DLD1 (cell line): ENCODE results near the gene CPNE2.
"Not testable (repeated sequence)": the region's sequence is repeated elsewhere in the genome, so short reads cannot be mapped to it uniquely, and the experiment has no call there.

Experiments
- in situ Hi-C: cut with HindIII; loops from 2 replicates; pipeline ENCODE4 v1.10.0; 2017; ENCODE audit warnings: low sequenced_read_pairs

The CPNE2 gene

DNA sequence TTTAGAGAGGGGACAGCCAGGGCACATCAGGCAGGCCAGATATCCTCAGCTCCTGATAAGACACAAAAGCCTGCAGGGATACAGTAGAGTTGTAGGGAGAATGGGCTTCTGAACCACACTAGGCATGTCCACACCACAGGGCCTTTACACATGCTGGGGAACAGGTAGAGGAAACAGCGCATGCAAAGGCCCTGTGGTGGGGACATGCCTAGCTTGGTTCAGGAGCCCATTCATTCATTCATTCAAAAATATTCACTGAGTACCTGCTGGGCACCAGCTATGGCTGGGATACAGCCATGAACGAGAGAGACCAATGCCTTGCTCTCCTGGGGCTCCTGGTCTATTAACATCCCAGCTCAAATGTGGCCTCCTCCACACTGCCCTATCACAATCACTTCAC is 4.4 kb downstream of the CPNE2 start:
- in situ Hi-C loops = no loop called here

DNA sequence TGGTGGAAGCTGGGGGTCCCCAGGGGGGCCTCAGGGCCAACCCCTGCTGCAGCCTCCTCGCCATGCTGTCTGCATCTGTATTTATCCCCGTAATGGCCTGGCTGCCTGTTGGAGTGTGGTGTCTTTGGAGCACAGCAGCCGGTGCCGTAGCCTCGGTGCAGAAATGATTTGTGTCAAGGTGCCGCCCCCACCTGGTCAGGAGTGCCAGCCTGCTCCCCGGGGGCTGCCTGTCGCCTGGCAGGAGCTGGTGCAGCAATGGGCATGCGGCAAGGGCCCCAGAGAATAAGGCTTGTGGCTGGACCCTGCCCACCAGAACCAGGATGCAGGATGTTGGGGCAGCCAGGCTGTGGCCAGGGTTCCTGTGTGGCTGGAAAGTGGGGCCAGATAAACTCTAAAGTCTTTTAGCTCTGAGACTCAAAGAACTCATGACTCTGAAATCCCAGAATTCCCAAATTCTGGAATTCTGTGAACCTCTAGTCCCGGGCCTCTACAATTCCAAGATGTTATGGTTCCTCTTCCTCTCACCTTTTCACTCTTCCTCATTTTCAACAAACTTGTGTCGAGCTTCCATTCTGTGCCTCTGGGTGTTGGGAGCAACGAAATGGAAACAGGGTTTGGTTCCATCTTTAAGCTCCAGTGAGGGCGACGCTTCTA is 5.9 kb downstream of the CPNE2 start:
- in situ Hi-C loops = no loop called here

DNA sequence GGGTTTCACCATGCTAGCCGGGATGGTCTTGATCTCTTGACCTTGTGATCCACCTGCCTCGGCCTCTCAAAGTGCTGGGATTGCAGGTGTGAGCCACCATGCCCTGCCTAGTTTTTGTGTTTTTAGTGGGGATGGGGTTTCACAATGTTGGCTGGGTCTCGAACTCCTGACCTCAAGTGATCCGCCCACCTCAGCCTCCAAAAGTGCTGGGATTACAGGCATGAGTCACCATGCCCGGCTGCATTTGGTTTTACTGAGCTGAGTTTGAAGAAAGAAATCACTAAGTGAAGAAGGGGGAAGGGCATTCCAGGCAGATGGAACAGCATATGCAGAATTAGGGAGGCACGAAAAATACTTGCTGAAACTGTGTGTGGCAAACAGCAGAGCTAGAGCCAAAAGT is 7.6 kb downstream of the CPNE2 start:
- in situ Hi-C loops = not testable (repeated sequence)

DNA sequence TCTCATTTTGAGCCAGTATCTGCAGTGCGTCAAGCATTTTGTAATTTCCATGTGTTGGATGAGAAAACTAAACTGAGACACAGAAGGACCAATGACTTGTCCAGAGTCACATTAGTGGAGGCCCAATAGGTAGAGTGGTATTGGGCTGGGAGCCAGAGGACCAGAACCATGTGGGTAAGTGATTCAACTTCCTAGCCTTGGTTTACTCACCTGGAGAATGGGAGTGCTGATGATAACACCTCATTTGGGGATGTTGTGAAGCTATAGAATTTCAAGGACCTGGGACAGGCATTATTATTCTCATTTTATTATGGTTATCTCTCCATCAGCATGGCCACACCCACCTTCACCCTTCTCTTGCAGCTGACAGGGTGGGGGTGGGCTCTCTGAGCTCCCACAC is 8.1 kb downstream of the CPNE2 start:
- in situ Hi-C loops = no loop called here

DNA sequence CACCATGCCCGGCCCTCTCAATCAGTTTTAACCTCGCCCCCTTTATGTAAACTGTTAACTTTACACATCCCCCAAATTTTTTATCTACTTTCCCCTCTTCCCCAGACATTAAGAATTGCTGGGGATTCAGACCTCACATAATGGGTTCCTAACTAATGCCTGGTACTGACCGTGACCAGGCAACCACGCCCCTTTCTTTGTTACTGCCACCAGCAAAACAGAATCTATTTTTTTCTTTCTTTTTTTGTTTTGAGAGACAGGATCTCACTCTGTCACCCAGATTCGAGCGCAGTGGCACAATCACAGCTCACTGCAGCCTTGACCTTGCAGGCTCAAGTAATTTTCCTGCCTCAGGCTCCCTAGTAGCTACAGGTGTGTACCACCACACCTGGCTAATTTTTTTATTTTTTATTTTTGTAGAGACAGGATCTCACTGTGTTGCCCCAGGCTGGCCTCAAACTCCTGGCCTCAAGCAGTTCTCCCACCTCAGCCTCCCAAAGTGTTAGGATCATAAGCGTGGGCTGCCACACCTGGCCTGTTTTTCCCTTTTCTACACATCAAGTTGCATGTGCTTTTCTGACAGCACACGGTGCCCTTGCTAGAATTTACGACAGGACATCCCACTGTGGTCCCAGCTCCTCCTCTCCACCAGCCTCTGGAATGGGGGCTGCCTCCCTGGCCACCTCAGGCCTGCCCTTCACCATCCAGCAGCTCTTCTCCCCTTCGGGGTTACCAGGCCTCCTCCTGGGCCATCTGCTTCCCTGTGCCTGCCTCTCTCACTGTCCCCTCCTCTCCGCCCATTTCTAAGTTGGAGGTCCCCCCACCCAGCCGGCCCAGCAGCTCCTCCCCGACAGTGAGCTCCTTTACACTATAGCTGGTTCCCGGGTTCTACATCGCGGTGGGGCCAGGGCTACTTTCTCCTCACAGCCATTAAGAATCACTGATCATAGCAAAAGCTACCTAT is 10.8 kb downstream of the CPNE2 start:
- in situ Hi-C loops = no loop called here

DNA sequence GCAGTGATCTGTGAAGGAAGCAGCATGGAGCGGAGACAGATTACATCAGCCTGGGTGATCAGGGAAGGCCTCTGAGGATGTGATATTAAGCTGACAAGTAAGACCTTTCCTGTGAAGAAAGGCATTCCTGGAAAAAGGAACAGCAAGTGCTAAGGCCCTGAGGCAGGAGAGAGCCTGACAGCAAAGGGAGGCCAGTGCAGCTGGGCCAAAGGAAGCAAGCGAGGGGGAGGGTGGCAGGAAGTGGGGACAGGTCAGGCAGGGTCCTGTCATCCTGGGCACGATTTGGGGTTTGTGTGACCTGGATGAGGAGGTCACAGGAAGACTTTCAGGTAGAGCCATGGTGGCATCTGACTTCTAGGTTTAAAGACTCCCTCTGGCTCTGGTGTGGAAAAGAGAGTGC is 12.3 kb downstream of the CPNE2 start:
- in situ Hi-C loops = no loop called here

DNA sequence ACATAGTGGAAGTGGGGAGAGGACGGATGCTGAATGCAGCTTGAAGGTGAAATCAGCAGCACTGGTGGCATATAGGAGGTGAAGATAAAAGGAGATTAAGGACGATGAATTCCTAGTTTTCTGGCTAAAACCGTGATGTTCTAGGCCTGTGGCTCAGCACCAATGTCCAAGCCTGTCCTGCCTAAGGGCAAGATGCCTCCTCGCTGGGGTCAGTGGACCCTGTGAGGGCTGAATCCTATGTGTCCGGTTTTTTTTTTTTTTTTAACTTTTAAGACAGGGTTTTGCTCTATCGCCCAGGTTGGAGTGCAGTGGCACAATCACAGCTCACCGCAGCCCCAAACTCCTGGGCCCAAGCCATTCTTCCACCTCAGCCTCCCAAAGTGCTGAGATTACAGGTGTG is 12.8 kb downstream of the CPNE2 start:
- in situ Hi-C loops = no loop called here

DNA sequence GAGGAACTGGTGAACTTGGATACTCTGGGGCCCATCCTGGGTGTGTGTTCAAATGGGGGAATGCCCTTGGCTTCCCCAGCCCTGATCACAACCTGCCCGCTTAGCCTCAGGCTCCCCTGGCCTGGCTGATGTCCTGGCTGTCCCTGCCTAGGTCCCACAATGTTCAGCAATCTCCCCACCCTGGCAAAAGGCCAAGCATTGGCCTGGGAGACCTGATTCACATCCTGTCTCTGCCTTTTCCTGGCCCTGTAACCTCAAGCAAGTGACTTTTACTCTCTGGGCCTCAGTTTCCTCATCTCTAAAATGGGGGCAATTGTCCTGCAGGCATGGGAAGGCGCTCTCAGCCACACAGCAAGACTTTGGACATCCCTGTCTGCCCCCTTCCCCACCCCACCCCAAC is 14.4 kb downstream of the CPNE2 start:
- in situ Hi-C loops = no loop called here

DNA sequence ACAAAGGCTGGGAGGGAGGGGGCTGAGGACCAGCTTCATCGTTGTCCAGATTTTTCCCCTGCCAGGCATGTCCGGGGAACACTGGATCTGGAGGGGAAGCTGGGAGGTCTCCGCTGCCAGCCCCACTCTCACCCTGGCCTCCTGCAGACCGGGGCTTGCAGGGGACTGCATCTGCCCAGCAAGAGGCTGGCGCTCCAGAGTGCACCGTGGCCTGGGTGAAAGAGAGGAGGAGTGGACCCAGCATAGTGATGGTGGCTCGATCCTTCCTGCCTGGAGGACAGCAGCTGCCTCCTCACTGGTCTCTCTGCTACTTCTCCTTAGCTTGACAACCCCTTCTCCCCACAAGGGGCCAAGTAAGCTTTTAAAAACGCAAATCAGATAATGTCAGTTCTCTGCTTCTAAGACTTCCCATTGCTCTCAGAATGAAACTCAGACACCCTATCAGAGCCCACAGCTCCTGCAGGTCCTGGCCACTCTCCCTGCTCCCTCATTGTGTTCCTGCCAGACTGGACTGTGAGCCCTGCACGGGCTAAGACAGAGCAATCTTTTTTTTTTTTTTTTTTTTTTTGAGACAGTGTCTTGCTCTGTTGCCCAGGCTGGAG is 15.0 kb downstream of the CPNE2 start:
- in situ Hi-C loops = no loop called here

DNA sequence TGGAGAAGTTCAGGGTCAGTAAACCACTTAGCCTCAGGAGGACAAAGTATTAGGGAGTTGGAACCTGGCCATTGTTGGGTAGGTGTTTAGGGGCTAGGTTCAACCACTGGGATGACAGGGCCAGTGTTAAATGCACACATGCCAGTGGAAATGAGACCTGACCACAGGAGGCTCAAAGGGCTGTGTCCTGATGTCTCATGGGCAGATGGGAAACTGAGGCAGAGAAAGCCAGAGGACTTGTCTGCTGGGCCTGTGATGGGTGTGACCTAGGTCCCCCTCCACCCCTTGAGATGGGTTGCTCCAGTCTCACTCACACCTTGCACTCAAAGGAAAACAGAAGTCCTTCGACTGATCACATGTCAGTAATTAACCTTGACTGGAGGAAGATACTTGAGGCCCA is 16.0 kb downstream of the CPNE2 start:
- in situ Hi-C loops = no loop called here

DNA sequence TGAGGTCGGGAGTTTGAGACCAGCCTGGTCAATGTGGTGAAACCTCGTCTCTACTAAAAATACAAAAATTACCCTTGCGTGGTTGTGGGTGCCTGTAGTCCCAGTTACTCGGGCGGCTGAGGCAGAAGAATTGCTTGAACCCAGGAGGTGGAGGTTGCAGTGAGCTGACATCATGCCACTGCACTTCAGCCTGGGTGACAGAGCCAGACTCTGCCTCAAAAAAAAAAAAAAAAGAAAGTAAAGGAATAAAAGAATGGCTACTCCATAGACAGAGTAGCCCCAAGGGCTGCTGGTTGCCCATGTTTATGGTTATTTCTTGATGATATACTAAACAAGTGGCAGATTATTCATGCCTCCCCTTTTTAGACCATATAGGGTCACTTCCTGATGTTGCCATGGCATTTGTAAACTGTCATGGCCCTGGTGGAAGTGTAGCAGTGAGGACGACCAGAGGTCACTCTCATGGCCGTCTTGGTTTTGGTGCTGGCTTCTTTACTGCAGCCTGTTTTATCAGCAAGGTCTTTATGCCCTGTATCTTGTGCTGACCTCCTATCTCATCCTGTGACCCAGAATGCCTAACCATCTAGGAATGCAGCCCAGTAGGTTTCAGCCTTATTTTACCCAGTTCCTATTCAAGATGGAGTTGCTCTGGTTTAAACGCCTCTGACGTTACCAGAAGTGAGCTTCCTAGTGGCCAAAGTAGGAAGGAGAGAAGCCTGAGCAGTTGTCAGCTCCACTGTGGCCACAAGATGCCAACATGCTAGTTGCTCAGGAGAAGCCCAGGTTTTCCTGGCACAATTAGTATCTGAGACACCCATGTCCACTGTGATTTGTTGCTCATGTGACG is 17.1 kb downstream of the CPNE2 start:
- in situ Hi-C loops = not testable (repeated sequence)

DNA sequence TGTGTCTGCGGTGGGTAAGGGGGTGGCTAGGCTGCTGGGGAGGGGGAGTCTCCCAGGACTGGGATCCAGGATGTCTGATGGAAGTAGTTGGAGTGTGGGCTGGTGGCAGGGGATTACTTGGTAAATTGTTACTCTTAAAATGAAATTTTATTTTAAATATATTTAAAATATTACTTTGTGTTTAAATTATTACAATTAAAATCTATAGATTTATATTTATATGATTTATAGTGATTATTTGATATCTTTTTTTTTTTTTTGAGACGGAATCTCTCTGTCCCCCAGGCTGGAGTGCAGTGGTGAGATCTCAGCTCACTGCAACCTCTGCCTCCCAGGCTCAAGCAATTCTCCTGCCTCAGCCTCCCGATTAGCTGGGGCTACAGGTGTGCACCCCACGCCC is 18.6 kb downstream of the CPNE2 start:
- in situ Hi-C loops = no loop called here

DNA sequence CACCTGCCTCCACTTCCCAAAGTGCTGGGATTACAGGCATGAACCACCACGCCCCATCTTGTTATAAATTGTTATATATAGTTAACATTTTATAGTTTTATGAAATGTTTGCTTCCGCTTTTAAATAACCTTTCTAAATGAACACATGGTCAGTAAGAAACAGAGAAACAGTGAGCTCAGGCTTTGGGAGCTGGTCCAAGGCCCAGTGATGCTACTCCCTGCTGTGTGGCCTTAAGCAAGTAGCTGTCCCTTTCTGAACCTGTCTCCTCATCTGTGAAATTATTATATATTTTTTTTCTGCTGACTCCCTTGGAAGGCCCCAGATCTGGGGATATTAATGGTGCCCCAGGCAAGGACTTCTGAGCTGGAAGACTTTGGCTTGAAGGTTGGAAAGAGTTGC is 19.0 kb downstream of the CPNE2 start:
- in situ Hi-C loops = no loop called here

DNA sequence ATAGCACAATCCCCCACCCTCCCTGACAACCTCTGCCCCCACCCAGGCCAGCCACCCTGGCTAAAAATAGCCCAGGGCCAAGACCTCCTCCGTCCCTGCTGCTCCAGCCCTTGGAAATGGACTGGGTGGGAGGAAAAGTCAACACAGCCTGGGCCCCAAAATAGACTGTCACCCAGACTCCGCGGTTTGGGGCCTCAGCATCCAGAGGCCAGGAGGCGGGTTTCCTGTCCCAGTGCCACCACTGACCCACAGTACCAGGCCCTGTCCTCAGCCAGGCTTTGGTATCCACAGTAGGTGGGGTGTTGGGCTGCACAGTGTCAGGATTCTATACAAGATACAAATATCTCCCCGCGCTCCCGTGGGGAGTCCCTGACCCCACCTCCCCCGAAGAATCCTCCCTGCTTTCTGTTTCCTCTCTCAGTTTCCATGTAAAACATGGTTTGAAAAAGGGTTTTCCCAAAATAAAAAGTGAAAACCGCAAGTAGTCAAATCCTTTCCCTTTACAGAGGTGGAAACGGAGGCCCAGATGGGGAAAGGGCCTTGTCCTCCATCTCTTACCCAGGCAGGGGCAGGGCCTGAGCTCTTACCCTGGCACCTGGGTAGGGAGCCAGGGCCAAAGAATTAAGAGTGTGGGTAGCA is 20.1 kb downstream of the CPNE2 start:
- in situ Hi-C loops = no loop called here

DNA sequence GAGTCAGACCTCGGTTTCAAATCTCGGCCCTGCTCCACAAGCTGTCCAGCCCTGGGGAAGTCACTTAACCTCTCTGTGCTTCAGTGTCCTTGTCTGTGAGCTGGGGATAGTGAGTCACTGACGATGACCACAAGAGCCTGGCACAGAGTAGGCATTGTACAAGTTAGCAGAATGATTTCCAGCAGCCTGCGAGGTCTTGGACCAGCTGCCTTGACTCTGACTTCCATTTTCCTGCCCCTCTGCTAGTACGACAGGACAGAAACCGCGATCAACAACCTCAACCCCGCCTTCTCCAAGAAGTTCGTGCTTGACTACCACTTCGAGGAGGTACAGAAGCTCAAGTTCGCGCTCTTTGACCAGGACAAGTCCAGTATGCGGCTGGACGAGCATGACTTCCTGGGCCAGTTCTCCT is 20.7 kb downstream of the CPNE2 start:
- in situ Hi-C loops = no loop called here

DNA sequence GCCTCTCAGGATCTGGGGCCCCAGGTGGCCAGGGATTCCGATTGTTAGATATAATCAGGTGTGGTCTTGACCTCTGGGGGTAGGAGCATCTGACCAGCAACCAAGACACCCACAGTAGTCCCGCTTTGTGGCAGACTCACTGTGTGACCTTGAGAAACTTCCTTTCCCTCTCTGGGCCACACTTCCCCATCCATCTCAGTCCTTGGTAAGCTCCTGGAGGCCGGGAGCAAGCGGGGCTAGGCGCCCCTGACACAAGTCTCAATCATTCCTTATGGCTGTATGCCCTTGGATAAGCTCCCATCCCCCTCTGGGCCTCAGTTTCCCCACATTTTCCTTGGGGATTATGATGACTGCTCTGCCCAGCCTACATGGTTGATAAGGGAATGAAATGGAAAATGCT is 21.3 kb downstream of the CPNE2 start:
- in situ Hi-C loops = no loop called here

DNA sequence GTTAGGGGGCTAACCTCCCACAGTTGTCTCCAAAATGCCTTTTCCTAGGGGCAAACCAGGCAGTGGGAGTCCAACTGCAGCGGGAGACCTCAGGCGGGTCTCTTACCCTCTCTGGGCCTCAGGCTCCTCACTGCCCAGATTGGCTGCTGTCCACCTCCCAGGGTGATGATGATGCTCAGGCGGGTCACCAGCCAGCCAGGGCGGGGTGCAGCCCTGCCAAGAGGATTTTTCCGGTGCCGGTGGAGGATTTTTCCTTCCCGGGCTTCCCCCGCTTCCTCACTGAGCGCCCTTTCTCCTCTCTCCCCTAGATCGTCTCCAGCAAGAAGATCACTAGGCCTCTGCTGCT is 22.8 kb downstream of the CPNE2 start:
- in situ Hi-C loops = no loop called here

DNA sequence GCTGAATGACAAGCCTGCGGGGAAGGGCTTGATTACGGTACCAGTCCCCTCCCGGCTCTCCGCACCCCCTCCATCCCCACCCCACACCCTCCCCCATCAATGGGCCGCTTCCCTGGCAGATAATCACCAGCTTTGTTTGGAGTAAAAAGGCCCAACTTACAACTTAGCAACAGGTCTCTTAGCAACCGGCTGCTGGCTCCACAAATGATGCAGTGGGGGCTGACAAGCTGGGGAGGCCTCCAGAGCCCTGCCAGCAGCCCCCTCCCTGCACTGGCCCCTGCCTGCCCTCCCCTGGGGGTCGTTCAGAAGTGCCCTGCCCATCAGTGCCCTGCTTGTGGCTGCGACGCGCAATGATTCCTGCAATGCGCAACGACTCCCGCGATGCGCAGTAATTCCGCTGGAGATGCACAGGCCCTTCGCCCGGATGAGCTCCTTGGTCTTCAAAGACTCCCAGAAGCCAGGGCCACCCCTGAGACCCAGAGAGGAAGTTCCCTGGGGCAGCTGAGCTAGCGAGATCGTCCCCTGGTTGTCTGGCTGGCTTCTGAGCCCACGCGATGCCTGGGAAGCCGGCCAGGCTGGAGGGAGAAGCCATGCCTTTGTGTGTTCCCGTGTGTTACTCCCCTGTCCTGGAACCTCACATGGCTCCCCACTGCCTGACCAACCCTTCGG is 23.3 kb downstream of the CPNE2 start:
- in situ Hi-C loops = no loop called here

DNA sequence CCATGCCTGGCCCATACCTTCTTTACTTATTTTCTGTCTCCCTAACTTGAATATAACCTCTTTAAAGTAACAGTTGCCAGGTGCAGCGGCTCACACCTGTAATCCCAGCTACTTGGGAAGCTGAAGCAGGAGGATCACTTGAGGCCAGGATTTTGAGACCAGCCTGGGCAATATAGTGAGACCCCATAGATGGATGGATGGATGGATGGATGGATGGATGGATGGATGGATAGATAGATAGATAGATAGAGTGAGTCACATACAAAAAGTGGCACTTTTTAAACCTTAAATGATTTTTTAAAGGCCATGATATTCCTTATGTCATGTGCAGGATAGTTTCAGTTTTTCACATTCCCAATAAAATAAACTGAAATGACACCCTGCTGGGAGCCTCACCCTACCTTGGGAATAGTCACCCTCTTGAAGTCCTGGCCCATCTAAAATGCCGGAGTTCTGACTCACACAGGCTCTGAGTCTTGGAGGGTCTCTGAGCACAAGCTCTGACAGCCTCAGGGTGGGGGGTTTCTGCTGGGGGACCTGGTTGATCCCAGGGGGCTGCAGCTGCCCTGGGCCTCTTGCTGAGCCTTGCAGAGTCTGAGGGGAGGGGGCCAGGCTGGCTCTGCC is 26.2 kb downstream of the CPNE2 start:
- in situ Hi-C loops = no loop called here
